Posterior vena cava (tissue), 2 donors: ENCODE results near the gene FRMD4B. TPM values are rescaled to one million over a fixed set of nuclear protein-coding genes. Genes with fewer than 3 reads are reported as not detected.

Experiments
- DNase-seq: peaks from one replicate; pipeline ENCODE4 v3.0.0-alpha.2; 2020; ENCODE audit warnings: low spot score
- intact Hi-C, 2 donors: fragments of 100-400 bp; cut with DNase I; formaldehyde crosslinking; loops; one replicate each; pipeline versions ENCODE4 v1.14.1 to v1.14.2; 2022 to 2023
- total RNA-seq, 2 donors: library from RNA; stranded (reverse); fragmentation: NEBNext Ultra II Directional; extraction: Animal tissue kit (Norgen Biotek cat#: 25700); gene quantifications; one replicate each; pipeline ENCODE4 v1.2.1, GENCODE V29; 2021
- donor health status: DM: yes; HTN: yes; CAD: no.
- donor health status: DM: yes; HTN: yes; CAD: no.

Gene FRMD4B
- total RNA-seq, 2 donors from 2014 or later, result 21.5 to 34.9 TPM

- intact Hi-C loops, result loop anchor here in 1 of 2 donors (10.0 kb wide), 1 partner anchor 536 kb away; no protein-coding TSS in a partner anchor
- no peak for DNase-seq
These were observed 257.4 kb downstream of the FRMD4B start for GRCh38 chr3:69128509-69128908.

- no peak for DNase-seq
- intact Hi-C loops, result loop anchor here in 1 of 2 donors (10.0 kb wide), 1 partner anchor 538 kb away; no protein-coding TSS in a partner anchor
These were observed 258.9 kb downstream of the FRMD4B start for GRCh38 chr3:69126999-69127398.

- intact Hi-C loops, result loop anchor here in 1 of 2 donors (10.0 kb wide), 1 partner anchor 539 kb away; no protein-coding TSS in a partner anchor
- no peak for DNase-seq
These were observed 259.7 kb downstream of the FRMD4B start for GRCh38 chr3:69126216-69126615.

GRCh38 chr3:69122403-69122802 is 263.5 kb downstream of the FRMD4B start, which contains the start of gene LMOD3:
LMOD3 (minus strand) TSS chr3:69122595; CDS start chr3:69122386, 209 bp downstream.
- DNase-seq, result no peak
- intact Hi-C loops, result loop anchor here in 1 of 2 donors (10.0 kb wide), 1 partner anchor 542 kb away; no protein-coding TSS in a partner anchor

- intact Hi-C loops, result loop anchor here in 1 of 2 donors (10.0 kb wide), 1 partner anchor 543 kb away; no protein-coding TSS in a partner anchor
- no peak for DNase-seq
These were observed 263.9 kb downstream of the FRMD4B start for GRCh38 chr3:69121950-69122349.

- intact Hi-C loops, result loop anchor here in 1 of 2 donors (10.0 kb wide), 1 partner anchor 543 kb away; no protein-coding TSS in a partner anchor
- no peak for DNase-seq
These were observed 264.4 kb downstream of the FRMD4B start for GRCh38 chr3:69121513-69121912.

GRCh38 chr3:69120879-69121464 is 264.9 kb downstream of the FRMD4B start:
- intact Hi-C loops, result loop anchor here in 1 of 2 donors (10.0 kb wide), 1 partner anchor 544 kb away; no protein-coding TSS in a partner anchor
- no peak for DNase-seq
